ENCODE data around the gene TCF23. TPM values are rescaled to one million over a fixed set of nuclear protein-coding genes. Genes with fewer than 3 reads are reported as not detected.

Gene TCF23
- total and polyA plus RNA-seq, 2 of the 4 experiments (the other 2 are of a cell fraction): not detected

DNA sequence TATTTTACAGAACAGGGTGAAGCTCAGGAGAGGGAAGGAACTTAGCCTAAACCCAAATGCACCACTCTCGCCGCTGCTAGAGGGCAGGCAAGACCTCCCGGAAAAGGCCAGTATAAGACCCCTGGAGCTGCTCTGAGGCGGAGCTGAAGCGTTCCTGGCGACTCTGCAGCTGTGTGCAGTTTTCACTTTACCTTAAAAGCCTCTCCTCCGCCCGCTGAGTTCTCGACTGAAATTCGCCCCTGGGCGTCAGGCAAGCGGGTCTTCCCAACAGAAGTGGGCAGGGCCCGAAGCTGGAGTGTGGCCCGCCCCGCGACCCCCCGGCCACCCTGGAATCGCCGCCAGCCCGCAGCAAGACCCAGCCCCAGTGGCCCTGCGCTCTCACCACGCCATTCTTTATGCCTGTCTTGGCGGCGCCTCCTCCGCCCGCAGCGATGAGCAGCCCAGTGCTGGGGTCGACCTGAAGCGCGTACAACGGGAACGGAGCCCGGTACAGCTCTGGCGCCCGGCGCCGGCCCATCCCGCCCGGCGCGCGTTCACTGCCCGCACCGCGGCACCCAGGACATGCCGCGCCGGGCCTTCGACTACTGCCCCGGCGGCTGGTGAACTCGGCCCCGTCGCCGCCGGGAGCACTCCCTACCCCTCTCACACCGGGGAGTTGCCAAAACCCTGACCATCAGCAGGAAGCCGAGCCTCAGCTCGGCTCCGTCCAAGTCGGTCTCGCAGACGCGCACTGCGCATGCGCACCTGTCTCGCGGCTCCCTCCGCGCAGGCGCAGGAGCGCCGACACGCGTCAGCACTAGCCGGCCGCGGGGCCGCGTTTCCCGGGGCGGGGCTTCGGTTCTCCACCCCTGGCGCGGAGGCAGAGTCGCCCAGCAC is 14.7 kb upstream of the TCF23 start, which contains the start of gene PREB:
PREB (minus strand) TSS at position 732 of the 876 bp plus-strand sequence; CDS start at position 517, 215 bp downstream.
- TF ChIP-seq RAD21 (IDR thresholded peaks at IDR 0.05; ENCODE audit: low read length): peak; percentile 58
- TF ChIP-seq POLR2A (IDR thresholded peaks at IDR 0.05; ENCODE audit: low read depth, low read length): peak; percentile 47; the same call in 1 of the 2 replicates
- no peak for TF ChIP-seq FOS (IDR thresholded peaks at IDR 0.05; ENCODE audit: low read depth, low read length)
- TF ChIP-seq MAZ (IDR thresholded peaks at IDR 0.05; ENCODE audit: borderline replicate concordance, low read depth, low read length): peak; percentile 31; the same call in 1 of the 2 replicates
- TF ChIP-seq BHLHE40 (IDR thresholded peaks at IDR 0.05; ENCODE audit: low read depth, low read length): no peak
- TF ChIP-seq, protein P1, sequence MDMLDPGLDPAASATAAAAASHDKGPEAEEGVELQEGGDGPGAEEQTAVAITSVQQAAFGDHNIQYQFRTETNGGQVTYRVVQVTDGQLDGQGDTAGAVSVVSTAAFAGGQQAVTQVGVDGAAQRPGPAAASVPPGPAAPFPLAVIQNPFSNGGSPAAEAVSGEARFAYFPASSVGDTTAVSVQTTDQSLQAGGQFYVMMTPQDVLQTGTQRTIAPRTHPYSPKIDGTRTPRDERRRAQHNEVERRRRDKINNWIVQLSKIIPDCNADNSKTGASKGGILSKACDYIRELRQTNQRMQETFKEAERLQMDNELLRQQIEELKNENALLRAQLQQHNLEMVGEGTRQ (IDR thresholded peaks at IDR 0.05; ENCODE audit: low read depth, low read length): peak; percentile 24; the same call in 1 of the 2 replicates
- TF ChIP-seq SMC3 (IDR thresholded peaks at IDR 0.05; ENCODE audit: low read depth, low read length): peak; percentile 47
- TF ChIP-seq MXI1 (IDR thresholded peaks at IDR 0.05; ENCODE audit: borderline replicate concordance, low read depth, low read length): no peak
- TF ChIP-seq, protein P2, sequence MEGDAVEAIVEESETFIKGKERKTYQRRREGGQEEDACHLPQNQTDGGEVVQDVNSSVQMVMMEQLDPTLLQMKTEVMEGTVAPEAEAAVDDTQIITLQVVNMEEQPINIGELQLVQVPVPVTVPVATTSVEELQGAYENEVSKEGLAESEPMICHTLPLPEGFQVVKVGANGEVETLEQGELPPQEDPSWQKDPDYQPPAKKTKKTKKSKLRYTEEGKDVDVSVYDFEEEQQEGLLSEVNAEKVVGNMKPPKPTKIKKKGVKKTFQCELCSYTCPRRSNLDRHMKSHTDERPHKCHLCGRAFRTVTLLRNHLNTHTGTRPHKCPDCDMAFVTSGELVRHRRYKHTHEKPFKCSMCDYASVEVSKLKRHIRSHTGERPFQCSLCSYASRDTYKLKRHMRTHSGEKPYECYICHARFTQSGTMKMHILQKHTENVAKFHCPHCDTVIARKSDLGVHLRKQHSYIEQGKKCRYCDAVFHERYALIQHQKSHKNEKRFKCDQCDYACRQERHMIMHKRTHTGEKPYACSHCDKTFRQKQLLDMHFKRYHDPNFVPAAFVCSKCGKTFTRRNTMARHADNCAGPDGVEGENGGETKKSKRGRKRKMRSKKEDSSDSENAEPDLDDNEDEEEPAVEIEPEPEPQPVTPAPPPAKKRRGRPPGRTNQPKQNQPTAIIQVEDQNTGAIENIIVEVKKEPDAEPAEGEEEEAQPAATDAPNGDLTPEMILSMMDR (conservative IDR thresholded peaks at IDR 0.05; ENCODE audit: low read depth, low read length): peak; percentile 48
- H3K9ac ChIP-seq (ENCODE audit: low read depth, low read length): peak within 1 kb of the TSS; percentile 63
- in situ Hi-C loops (cut with MboI; ENCODE audit: low sequenced_read_pairs) (no loop called here), intact Hi-C loops (cut with micrococcal nuclease) (loop anchor here (2.0 kb wide), 1 partner anchor 57 kb away; no protein-coding TSS in a partner anchor), dilution Hi-C loops (cut with HindIII; ENCODE audit: low sequenced_read_pairs, unreplicated experiment) (no loop called here)
- peaks cover 34% of the 10 kb centered on the region for H3K36me3 ChIP-seq (ENCODE audit: control insufficient read depth, insufficient read depth, low read length)
- H2BK120ac ChIP-seq (ENCODE audit: low read depth, low read length): no peak within 1 kb of the TSS
- H3K23ac ChIP-seq (ENCODE audit: low read depth, low read length): peak within 1 kb of the TSS; percentile 1; the same call in 1 of the 2 replicates
- H3K4me2 ChIP-seq (ENCODE audit: low read depth, low read length): peak within 1 kb of the TSS; percentile 75
- peaks cover 9% of the 10 kb centered on the region for H3K4me1 ChIP-seq (ENCODE audit: control insufficient read depth, insufficient read depth, low read length)
- peak; percentile 92 for DNase-seq
- peak within 1 kb of the TSS; percentile 70 for H3K14ac ChIP-seq (replicated peaks; ENCODE audit: low read depth, low read length)
- H2BK5ac ChIP-seq (ENCODE audit: low read depth, low read length, poor library complexity, severe bottlenecking): peak within 1 kb of the TSS; percentile 56
- no TSS peak for BruUV-seq (replicated peaks)
- H4K20me1 ChIP-seq (ENCODE audit: insufficient read depth, low read length): peaks cover 15% of the 10 kb centered on the region
- no peak within 1 kb of the TSS for H2BK15ac ChIP-seq (ENCODE audit: low read depth, low read length)
- peaks cover 14% of the 10 kb centered on the region for H3K9me1 ChIP-seq (ENCODE audit: insufficient read depth, low read length)
- peak within 1 kb of the TSS; percentile 34 for H4K91ac ChIP-seq (ENCODE audit: insufficient read depth, low read depth, low read length)
- peak within 1 kb of the TSS; percentile 55 for H3K4ac ChIP-seq (ENCODE audit: low read depth, low read length)
- H2AFZ ChIP-seq (replicated peaks; ENCODE audit: low read length, poor library complexity): peak within 1 kb of the TSS; percentile 100
- ChIA-PET CTCF (interaction anchor here (0.9 to 1.4 kb wide), 9 partner anchors 8 to 57 kb away, joined by 3 to 9 read pairs (median 4); no protein-coding TSS in a partner anchor), POLR2A (ENCODE audit: unreplicated experiment) (no interaction called here)
- H3K27me3 ChIP-seq (ENCODE audit: control insufficient read depth, insufficient read depth, low read length): peaks cover 11% of the 10 kb centered on the region; the same call in 1 of the 2 replicates
- H2BK20ac ChIP-seq (ENCODE audit: low read depth, low read length): no peak within 1 kb of the TSS
- peak within 1 kb of the TSS; percentile 82 for H3K56ac ChIP-seq (ENCODE audit: extremely low read depth, insufficient read depth, low read length)
- H3K18ac ChIP-seq (ENCODE audit: low read depth, low read length): no peak within 1 kb of the TSS
- WGBS, 2 experiments (ENCODE audit: extremely low coverage in 2 of 2, insufficient read length in 1 of 2): 0% methylated on average over 47 of the region's 86 CpGs; no CpG with 5 or more reads in 1 of the 2 experiments
- peak within 1 kb of the TSS; percentile 79 for H3K4me3 ChIP-seq (ENCODE audit: insufficient read depth, low read depth, low read length)
- H4K8ac ChIP-seq (ENCODE audit: low read depth in 2 of 2, low read length in 2 of 2): peak within 1 kb of the TSS; percentile 73 to 93
- H3K79me1 ChIP-seq (ENCODE audit: low read depth in 1 of 2, low read length in 2 of 2): peaks cover 14 to 27% of the 10 kb centered on the region in 2 experiments
- H3K9me3 ChIP-seq (ENCODE audit: control insufficient read depth, insufficient read depth, low read length): no peaks in the 10 kb centered on the region
- peak within 1 kb of the TSS; percentile 71 for H3K27ac ChIP-seq (ENCODE audit: insufficient read depth, low read length)
- peak within 1 kb of the TSS; percentile 97 for H2AK9ac ChIP-seq (replicated peaks; ENCODE audit: low read depth, low read length, poor library complexity)
- peak within 1 kb of the TSS; percentile 75 for H2AK5ac ChIP-seq (ENCODE audit: low read depth, low read length)
- peak within 1 kb of the TSS; percentile 24 for H4K5ac ChIP-seq (ENCODE audit: low read depth, low read length)
- peak; percentile 99 for ATAC-seq (ENCODE audit: low read depth)
